Putamen (tissue), 1 donor: ENCODE results near the gene CYB561D1.

ENCODE experiments used
- DNase-seq: peaks from one replicate; pipeline ENCODE4 v3.0.0-alpha.2; 2016; ENCODE audit warnings: low spot score

Gene CYB561D1

DNA sequence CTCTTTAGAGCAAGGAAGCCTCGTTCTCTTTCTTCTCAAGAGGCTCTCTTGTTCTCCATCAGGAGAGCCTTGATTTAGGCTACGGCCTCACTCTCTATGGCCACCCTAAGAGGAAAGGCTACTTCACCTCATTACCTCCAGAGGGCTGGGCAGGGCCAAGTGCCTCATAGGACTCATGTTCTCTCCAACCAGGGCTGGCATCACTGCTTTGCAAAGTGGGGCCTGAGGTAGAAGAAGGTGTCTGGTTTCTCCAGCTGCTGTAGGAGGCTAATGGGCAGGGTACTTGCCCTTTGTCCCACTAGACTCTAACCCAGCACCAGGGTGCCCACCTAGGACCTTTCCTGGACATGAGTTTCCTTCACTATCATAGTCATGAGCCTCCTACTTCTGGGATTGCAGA, 12.2 kb upstream of the CYB561D1 start:
- DNase-seq: no peak

DNA sequence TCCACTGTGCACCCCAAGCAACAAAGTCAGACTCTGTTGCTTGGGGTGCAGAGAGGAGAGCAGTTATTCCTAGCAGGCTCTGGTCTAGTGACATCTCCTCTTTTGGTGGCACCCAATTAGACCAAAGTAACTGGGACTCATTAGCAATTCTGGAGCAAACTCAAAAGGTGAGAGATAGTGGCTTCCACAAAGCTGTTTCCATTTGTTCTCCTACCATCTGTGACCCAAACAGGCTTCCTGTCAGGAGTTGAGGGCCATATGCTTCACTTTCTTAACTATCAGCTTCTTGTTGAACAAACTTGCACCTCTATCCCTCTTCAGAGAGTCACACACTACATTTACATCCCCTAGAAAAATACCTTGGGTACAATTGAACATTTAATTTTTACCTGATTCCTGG, 11.7 kb upstream of the CYB561D1 start:
- no peak for DNase-seq

DNA sequence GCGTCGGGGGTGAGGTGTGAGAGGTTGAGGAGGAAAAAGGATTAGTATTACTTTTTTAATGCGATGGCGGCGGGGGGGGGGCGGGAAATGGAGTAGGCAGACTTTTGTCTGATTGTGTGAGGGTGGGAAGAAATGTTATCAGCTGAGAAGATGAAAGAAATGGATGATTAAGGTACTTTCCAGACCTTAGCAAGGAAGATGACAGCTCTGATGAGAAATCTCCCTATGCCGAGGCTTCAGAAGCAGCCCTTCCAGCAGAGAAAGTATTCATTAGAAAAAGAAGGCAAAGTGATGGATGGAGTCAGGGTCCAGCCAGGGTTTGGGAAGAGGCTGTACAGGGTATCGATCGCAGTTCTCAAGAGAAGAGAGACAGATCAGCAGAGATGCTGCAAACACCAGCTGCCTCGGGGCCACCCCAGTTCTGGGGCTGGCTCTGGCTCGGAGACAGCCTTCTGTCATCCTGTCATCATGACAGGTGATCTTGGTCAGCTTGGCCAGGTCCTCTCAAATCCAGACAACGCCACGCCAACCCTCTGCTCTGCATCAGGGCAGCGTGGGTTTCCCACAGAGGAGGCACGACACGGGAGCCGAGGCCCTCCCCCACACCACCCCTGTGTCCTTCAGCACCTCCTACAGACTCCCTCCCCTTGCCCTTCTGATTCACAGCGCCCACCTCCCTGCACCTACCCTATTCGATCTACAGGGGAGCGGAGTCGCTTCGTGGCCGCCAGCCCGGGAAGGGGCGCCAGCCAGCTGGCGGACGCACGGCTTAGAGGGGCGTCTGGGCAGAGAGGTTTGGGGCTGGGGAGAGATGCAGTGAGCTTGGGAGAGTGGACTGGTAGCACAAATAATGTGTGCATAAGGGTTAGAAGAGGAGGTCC, 10.9 kb upstream of the CYB561D1 start:
- no peak for DNase-seq

DNA sequence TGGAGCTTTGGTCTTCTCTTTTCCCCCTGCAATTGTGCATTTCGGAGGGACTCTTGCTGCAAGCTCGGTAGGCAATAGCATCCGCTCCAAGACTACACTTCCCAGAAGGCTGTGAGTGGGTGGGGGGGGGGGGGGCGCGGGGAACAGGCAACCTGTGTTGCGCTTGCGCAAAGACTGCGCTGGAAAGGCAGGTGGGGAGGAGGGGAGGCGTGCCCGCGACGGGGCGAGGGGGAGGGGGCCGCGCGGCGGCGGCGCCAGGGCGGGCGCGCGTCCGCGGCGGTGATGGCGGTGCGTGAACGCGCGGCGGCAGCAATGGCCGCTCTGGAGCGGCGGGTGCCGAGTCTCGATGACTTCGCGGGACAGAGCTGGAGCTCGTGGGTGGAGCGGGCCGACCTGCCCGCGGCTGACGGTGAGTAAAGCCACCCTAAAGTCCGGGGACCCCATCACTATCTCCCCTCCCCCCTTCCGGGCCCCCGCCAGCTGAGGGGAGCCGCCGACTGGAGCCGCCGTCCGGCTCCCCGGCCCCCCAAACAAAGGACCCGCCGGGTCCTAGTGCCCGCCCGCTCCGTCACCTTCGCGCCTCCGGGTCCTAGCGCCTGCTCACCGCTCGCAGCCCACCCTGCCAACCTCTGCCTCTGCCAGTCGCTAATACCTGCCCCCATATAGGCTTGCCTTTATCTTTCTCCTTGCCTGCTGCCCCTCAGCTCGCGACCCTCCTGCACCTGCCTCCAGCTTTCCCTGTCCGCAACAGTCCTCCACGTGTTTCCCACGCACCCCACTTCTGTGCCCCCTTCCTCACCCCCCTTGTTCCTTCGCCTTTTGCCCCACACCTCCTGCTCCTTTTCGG, 10.0 kb upstream of the CYB561D1 start, which contains the start of gene ATXN7L2:
Gene ATXN7L2, plus strand, starts transcription at position 234 of the 847 bp plus-strand sequence. Its CDS starts 49 bp downstream, at position 283.
- DNase-seq: peak; percentile 94

- DNase-seq: no peak
Measured at GRCh38 chr1:109484519-109484975, 9.3 kb upstream of the CYB561D1 start.

- DNase-seq: no peak
Measured at GRCh38 chr1:109485001-109485400, 8.9 kb upstream of the CYB561D1 start.

GRCh38 chr1:109487261-109487660, 6.6 kb upstream of the CYB561D1 start:
- no peak for DNase-seq

GRCh38 chr1:109488201-109488600, 5.7 kb upstream of the CYB561D1 start:
- no peak for DNase-seq

GRCh38 chr1:109488696-109489095, 5.2 kb upstream of the CYB561D1 start:
- DNase-seq: no peak

GRCh38 chr1:109490029-109490933, 3.6 kb upstream of the CYB561D1 start:
- DNase-seq: peak; percentile 57

GRCh38 chr1:109490934-109491302, 3.0 kb upstream of the CYB561D1 start:
- no peak for DNase-seq

DNA sequence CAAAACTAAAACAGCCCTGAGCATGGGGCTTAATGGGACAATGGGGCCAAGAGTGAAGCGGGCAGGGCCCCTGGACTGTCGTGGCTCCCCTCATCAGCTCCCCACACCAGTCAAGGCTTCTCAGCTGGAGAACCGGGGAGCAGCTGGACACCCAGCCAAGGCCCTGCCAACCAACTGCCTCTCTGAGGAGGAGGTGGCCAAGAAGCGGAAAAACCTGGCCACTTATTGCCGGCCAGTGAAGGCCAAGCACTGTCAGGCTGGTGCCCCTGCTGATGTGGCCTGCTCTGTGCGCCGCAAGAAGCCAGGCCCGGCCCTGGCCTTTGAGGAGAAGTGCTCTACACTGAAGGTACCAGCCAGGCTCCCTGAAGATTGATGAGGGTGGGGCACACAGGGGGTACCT, 2.5 kb upstream of the CYB561D1 start:
- no peak for DNase-seq

DNA sequence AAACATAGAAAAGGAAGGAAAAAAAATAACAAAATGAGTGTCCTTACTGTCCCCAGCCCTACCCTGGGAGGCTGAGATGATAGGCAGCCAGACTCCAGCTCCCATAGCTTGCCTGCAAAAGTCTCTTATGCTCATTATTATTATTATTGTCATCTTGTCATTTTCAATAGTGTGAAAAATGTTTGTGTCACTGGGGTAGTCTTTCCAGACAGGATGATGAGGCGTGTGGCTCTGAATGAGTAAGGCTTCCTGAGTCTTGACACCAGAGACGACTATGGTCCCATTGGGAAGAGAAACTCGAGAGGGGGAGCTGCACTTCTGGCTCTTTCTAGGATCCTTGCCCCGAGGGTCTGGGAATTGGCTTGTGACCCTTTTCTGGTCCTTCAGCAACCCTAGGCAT, 1.1 kb upstream of the CYB561D1 start:
- DNase-seq: no peak

DNA sequence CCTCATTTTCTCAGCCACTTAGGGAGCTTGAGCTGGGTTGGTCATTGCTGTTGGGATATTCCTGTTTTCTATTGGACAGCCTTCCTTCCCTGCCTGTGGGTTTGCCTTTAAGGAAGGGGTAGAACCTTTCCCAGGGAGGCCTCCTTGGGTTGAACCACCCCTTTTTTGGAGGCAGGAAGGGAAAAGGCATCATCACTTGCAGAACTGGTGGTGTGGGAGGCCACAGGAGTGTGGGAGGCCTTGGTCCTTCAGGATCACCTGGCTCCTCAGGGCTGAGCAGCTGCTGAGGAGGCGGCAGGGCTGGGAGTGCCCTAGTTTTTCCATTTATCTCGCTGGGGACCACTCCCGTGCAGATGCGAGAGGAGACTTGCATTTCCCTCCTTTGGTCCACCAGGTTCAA, 667 bp upstream of the CYB561D1 start:
- DNase-seq: peak; percentile 39

GRCh38 chr1:109495738-109496137, 1.8 kb downstream of the CYB561D1 start:
- DNase-seq: no peak

DNA sequence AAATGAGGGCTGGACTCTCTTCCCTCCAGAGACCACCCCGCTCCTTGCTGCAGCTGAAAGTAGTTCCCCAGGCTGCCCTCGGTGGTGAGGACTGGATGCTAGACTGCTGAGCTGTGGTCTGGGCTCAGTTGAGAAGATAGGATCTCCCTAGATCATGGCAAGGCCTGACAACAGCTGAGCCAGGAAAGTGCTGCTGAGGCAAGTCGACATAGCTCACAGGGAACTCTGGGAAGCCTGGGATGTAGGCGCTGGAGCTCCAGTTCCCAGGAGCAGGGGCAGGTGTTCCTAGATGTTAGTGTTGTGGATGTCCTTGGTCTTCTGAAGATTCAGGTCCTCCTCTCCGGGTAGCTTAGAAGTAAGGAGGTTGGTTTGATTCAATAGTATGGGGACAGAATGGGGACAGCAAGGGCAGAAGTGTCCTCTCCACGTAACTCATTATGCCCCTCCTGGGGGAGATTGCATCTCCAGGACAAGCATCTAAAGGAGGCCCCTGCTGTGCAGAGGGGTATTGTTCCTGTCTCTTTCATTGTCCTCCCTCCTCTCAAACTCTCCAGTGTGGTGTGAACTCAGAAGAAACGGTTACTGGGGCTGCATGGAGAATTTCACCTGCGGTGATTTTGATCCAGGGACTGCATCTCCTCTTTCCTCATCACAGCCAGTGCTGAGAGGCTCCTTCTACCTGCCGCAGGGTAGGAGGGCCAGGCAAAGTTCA, 3.7 kb downstream of the CYB561D1 start:
- DNase-seq: no peak

DNA sequence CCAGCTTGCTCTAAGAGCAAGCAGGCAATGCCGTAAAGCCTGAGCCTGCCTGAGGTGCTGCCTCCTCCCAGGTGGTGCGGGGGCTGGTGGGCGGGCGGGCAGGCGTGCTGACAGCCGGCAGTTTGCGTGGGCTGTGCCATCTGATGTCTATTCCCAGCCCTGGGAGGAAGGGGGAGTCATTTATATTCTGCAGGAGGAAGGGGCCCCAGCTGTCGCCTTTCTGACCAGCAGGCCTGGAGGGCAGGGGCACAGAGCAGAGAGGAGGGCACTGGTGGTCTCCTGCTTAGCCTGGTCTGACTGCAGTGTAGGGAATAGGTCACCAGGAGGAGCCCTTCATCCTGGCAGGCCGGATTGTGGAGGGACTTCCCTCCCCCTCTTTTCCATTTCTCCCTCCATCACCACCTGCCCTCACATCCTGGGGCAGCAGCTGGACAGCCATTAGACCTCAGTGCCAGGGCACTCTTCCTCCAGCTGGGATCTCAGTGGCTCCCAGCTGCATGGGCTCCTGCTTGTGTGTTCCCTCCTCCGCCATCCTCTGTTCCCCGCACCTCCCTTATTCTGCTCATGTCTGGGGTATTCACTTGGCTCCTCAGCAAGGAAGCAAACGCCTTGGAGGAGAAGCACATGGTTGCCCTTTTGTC, 4.4 kb downstream of the CYB561D1 start:
- peak; percentile 68 for DNase-seq

- DNase-seq: no peak
Measured at GRCh38 chr1:109499081-109499480, 5.2 kb downstream of the CYB561D1 start.

DNA sequence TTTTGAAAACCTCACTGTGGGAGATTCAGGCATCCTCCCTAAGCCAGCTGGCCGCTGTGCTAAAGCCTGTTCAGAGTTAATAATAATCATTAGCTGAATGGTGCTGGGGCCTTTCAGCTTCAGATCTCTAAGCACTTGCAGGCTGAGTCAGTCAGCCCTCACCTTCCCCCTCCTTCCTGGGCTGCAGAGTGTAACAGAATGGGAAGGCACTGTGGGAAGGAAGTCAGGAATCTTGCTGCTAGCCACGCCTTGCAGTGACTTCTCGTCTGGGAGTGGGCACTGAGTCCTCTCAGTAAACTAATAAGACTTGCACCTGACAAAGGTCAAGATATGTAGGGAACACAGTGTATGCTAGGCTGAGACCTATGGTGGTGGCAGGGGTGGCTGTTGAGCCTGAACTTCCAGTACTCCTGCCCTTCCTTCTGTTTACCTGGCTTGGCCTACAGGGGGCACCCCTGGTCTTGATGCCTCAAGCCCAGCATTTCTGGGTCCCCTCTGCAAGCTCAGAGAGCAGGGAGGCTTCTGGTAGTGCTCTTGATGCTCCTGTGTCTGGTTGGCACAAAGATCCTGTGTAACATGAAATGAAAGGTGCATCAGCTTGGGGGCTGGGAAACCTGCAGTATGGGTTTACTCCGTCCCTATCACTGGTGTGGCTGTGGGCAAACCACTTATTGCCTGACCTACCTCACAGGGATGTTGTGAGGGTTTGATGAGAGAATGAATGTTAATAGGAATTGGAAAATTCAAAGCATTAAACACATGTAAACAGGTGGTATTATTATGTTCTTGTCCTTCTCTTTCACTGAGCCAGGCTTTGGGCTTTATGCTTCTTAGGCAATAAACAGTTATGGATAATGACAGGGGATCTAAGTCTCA, 6.0 kb downstream of the CYB561D1 start:
- DNase-seq: peak; percentile 34

- no peak for DNase-seq
Measured at GRCh38 chr1:109500941-109501381, 7.1 kb downstream of the CYB561D1 start.
